DND-41 (cell line): ENCODE data around the gene NRCAM.

ENCODE experiments used
- ATAC-seq: fragments of 200-7000 bp; cut with Tn5 transposase; 3 replicates; pipeline ENCODE4 v1.9.1; 2021; ENCODE audit warnings: low read depth; ENCODE audit not compliant: insufficient read depth
- DNase-seq: peaks from one replicate; pipeline ENCODE4 v3.0.0-alpha.2; 2020
- H2AFZ ChIP-seq: 2 replicates; pipeline ENCODE4 v1.6.0; 2012; ENCODE audit warnings: low read depth, low read length
- H3K27ac ChIP-seq: 2 replicates; pipeline ENCODE4 v1.5.1; 2012; ENCODE audit warnings: low read length, inconsistent platforms
- H3K27me3 ChIP-seq: fragments of 200-600 bp; sonication (generic); 2 replicates; pipeline ENCODE4 v1.6.0; 2012; ENCODE audit warnings: low read length, mild to moderate bottlenecking, inconsistent platforms; ENCODE audit not compliant: insufficient read depth, poor library complexity
- H3K36me3 ChIP-seq: 2 replicates; pipeline ENCODE4 v1.5.1; 2012; ENCODE audit warnings: low read length, inconsistent platforms; ENCODE audit not compliant: insufficient read depth
- H3K4me1 ChIP-seq: 2 replicates; pipeline ENCODE4 v1.5.1; 2012; ENCODE audit warnings: mild to moderate bottlenecking, low read length; ENCODE audit not compliant: insufficient read depth
- H3K4me2 ChIP-seq: 2 replicates; pipeline ENCODE4 v1.6.0; 2012; ENCODE audit warnings: mild to moderate bottlenecking, moderate library complexity, low read length, inconsistent platforms; ENCODE audit not compliant: insufficient read depth
- H3K4me3 ChIP-seq, 2 experiments: fragments of 200-600 bp in 1 of 2; shearing (Covaris generic) in 1 of 2; 2 replicates each; pipeline ENCODE4 v1.5.1; 2012 to 2016; ENCODE audit warnings: inconsistent platforms in 2 of 2, low read length in 2 of 2, mild to moderate bottlenecking in 2 of 2, low read depth in 1 of 2, moderate library complexity in 1 of 2
- H3K79me2 ChIP-seq: 2 replicates; pipeline ENCODE4 v1.6.0; 2012; ENCODE audit warnings: low read length, inconsistent platforms; ENCODE audit not compliant: insufficient read depth
- H3K9ac ChIP-seq: 2 replicates; pipeline ENCODE4 v1.6.0; 2012; ENCODE audit warnings: low read depth, mild to moderate bottlenecking, inconsistent platforms, low read length, moderate library complexity
- H3K9me3 ChIP-seq: 2 replicates; pipeline ENCODE4 v1.5.1; 2012; ENCODE audit warnings: low read length, moderate library complexity, mild to moderate bottlenecking, inconsistent platforms; ENCODE audit not compliant: insufficient read depth, severe bottlenecking
- H4K20me1 ChIP-seq: 2 replicates; pipeline ENCODE4 v1.6.0; 2012; ENCODE audit warnings: low read length; ENCODE audit not compliant: insufficient read depth
- EZH2 ChIP-seq: IDR thresholded peaks from 3 replicates; pipeline ENCODE4 v1.6.1; 2012; ENCODE audit warnings: borderline replicate concordance, low read depth, mild to moderate bottlenecking, moderate library complexity, low read length, inconsistent platforms; ENCODE audit not compliant: severe bottlenecking
- TF ChIP-seq, protein P1 (sequence below): IDR thresholded peaks from 2 replicates; pipeline ENCODE4 v1.5.1; 2012; ENCODE audit warnings: borderline replicate concordance, low read length, moderate library complexity, mild to moderate bottlenecking; ENCODE audit not compliant: poor library complexity, severe bottlenecking; ENCODE audit errors: extremely low read depth

The NRCAM gene

GRCh38 chr7:108380517-108380916 lies 75.7 kb downstream of the NRCAM start:
- Histone ChIP-seq H3K79me2 (no peaks in the 10 kb centered on the region), H2AFZ (no peak overlapping the region)

DNA sequence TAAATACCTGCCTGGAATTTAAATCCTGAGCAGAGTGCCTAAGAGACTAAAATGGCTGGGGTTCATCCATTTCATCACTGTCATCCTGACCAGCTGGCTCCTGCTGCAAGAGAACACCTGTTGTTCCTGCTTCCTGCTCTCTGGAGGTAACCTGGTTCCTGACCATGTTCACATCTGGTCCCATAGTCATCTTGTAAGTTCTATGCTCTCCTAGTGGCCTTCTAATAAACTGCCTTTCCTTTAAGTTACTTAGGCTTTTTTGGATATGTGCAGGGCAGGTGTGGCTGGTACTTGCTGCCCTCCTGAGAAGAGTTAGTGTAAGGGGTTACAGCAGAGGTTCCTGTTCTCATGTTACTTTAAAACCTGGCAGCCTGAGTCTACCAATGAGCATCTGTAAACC lies 80.0 kb downstream of the NRCAM start:
- H3K27ac ChIP-seq: no peak overlapping the region
- no peak overlapping the region for H3K4me2 ChIP-seq
- no peaks in the 10 kb centered on the region for H4K20me1 ChIP-seq
- ATAC-seq (no peak), DNase-seq (no peak)
- peaks cover 5% of the 10 kb centered on the region for H3K27me3 ChIP-seq
- no peak overlapping the region for H3K4me3 ChIP-seq
- H3K4me1 ChIP-seq: no peaks in the 10 kb centered on the region
- TF ChIP-seq, protein P1, sequence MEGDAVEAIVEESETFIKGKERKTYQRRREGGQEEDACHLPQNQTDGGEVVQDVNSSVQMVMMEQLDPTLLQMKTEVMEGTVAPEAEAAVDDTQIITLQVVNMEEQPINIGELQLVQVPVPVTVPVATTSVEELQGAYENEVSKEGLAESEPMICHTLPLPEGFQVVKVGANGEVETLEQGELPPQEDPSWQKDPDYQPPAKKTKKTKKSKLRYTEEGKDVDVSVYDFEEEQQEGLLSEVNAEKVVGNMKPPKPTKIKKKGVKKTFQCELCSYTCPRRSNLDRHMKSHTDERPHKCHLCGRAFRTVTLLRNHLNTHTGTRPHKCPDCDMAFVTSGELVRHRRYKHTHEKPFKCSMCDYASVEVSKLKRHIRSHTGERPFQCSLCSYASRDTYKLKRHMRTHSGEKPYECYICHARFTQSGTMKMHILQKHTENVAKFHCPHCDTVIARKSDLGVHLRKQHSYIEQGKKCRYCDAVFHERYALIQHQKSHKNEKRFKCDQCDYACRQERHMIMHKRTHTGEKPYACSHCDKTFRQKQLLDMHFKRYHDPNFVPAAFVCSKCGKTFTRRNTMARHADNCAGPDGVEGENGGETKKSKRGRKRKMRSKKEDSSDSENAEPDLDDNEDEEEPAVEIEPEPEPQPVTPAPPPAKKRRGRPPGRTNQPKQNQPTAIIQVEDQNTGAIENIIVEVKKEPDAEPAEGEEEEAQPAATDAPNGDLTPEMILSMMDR: no peak
- no peak for TF ChIP-seq EZH2
- no peaks in the 10 kb centered on the region for H3K36me3 ChIP-seq
- H3K79me2 ChIP-seq: no peaks in the 10 kb centered on the region
- H3K9me3 ChIP-seq: no peaks in the 10 kb centered on the region
- no peak overlapping the region for H3K9ac ChIP-seq
- no peak overlapping the region for H2AFZ ChIP-seq

More at GRCh38 chr7:108380517-108380916, 75.7 kb downstream of the NRCAM start:
- no peaks in the 10 kb centered on the region for H4K20me1 ChIP-seq
- peaks cover 5% of the 10 kb centered on the region for H3K27me3 ChIP-seq
- H3K4me2 ChIP-seq: no peak overlapping the region
- no peaks in the 10 kb centered on the region for H3K36me3 ChIP-seq
- no peak for ATAC-seq
- no peak overlapping the region for H3K27ac ChIP-seq
- no peak overlapping the region for H3K4me3 ChIP-seq
- no peak for DNase-seq
- no peaks in the 10 kb centered on the region for H3K9me3 ChIP-seq
- no peaks in the 10 kb centered on the region for H3K4me1 ChIP-seq
- no peak overlapping the region for H3K9ac ChIP-seq
- TF ChIP-seq EZH2: no peak
- TF ChIP-seq, protein P1: no peak

- Histone ChIP-seq H3K9me3 (no peaks in the 10 kb centered on the region), H3K4me1 (no peaks in the 10 kb centered on the region), H4K20me1 (no peaks in the 10 kb centered on the region), H2AFZ (no peak overlapping the region), H3K4me2 (no peak overlapping the region), H3K36me3 (no peaks in the 10 kb centered on the region), H3K79me2 (no peaks in the 10 kb centered on the region), H3K27me3 (peaks cover 5% of the 10 kb centered on the region), H3K27ac (no peak overlapping the region), H3K9ac (no peak overlapping the region), H3K4me3 (no peak overlapping the region)
- TF ChIP-seq, protein P1: no peak
- no peak for TF ChIP-seq EZH2
- DNase-seq (no peak), ATAC-seq (no peak)
These were observed 80.6 kb downstream of the NRCAM start for GRCh38 chr7:108375668-108376067.

DNA sequence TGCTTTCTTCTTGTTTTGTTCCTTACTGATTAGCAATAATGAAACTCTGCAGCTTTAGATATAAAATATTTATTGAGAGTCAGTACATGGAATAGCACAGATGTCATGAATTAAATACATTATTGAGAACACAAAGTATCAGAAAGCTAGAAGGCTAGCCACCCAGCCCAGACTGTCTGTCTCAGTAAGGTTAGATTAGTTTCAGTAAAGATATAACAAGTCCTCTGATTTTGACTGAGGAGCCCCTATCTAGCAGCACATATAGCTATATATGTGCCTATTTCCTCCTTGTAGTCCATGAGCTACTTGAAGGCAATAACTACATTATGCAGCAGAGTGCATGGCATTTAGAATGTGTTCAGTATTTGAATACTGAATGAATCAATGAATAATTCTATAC lies 81.3 kb downstream of the NRCAM start:
- Histone ChIP-seq H3K79me2 (no peaks in the 10 kb centered on the region), H3K4me1 (no peaks in the 10 kb centered on the region), H4K20me1 (no peaks in the 10 kb centered on the region), H3K27me3 (no peaks in the 10 kb centered on the region), H3K27ac (no peak overlapping the region), H3K4me3 (no peak overlapping the region), H3K4me2 (no peak overlapping the region), H3K36me3 (no peaks in the 10 kb centered on the region), H3K9me3 (no peaks in the 10 kb centered on the region), H3K9ac (no peak overlapping the region), H2AFZ (no peak overlapping the region)
- DNase-seq: no peak
- ATAC-seq: no peak
- TF ChIP-seq, protein P1: no peak
- TF ChIP-seq EZH2: no peak
